Measurements from ENCODE around the gene BBC3. TPM values are rescaled to one million over a fixed set of nuclear protein-coding genes. Genes with fewer than 3 reads are reported as not detected.

The BBC3 gene, protein sequence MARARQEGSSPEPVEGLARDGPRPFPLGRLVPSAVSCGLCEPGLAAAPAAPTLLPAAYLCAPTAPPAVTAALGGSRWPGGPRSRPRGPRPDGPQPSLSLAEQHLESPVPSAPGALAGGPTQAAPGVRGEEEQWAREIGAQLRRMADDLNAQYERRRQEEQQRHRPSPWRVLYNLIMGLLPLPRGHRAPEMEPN
- 14.5 and 18.8 TPM in 2 replicates for total RNA-seq

DNA sequence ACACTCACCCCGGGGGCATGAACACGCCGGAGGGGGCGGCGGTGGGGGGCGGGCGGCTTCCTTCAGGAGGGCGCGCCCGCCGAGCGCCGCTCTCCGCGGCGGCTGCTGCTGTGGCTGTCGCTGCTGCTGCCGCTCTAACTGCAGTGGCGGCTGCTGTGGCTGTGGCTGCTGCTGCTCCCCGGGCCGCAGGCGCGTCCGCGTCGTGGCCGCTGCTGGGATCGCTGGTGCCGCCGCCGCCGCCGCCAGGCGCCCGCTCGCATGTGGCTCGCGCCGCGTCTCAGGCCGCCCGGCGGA is at the start of gene BBC3:
TSS of gene BBC3 (minus strand) at position 279 of the 294 bp plus-strand sequence. CDS start 2,768 bp downstream, outside the sequence.

DNA sequence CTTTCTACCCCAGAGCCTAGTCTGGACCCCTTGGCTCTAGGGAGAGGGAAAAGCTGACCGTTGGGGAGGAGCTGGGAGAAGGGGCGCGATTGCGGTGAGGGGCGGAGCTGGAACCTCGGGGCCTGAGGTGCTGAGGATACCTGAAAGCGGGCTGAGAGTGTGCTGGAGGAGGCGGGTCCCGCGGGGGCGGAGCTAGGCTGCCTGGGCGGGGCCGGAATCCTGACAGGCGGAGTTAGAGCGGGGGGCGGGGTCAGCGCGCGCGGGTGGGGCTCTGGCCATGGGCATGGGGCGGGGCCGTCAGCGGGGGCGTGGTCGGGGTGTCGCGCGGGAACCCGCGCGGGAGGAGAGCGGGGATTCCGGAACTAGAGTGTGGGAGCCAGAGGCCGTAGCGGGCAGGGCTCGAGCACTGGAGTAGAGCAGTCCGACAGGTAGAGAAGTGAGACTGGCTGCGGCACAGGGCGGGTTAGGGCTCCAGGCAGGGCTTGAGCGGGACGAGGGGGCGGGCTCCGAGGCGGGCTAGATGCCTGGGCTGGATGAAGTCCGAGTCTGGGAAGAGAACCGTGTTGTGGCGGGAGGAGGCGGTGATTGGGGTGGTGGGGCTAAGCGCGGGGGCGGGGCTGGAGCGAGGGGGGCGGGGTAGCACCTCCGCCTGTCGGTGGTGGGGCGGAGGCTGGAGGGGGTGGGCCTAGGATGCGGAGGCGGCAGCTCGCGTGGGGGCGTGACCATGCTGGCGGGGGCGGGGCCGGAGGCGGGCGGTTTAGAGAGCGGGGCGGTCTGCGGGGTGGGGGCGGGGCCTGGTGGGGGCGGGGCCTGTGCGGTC is 43.3 kb upstream of the BBC3 start, which contains the start of gene INAFM1:
TSS of gene INAFM1 (plus strand) at position 815 of the 820 bp plus-strand sequence. CDS start 35 bp downstream, outside the sequence.

DNA sequence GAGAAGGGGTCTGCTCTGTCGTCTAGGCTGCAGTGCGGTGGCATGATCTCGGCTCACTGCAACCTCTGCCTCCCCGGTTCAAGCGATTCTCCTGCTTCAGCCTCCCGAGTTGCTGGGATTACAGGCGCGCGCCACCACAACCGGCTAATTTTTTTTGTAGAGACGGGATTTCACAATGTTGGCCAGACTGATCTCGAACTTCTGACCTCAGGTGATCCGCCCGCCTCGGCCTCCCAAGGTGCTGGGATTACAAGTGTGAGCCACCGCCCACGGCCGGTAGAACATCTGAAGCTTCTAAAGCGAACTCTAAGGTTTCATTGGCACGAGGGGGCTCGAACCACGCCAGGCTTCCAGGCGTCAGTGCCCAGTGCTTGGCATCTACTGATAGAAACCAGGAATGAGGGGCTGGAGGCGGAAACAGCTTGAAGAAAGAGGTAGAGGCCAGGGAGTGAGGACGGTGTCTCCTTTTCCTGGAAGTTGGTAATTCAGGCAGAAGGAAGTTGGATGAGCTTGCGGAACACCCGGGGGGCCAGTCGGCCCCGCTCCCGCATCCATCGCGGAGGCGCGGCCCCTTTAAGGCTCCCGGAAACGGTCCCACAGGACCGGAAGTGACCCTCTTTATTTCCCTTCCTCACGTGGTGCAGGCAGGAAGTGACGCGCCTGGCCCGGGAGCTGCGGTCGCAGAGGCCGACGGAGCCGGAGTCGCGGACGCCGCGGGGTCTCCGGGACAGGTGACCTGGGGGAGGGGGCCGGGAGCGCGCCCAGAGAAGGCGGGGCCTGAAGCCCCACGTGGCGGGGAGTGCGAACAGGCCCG is 25.1 kb upstream of the BBC3 start, which contains the start of gene CCDC9:
TSS of gene CCDC9 (plus strand) at position 647 of the 814 bp plus-strand sequence. CDS start 1,876 bp downstream, outside the sequence.

Other genes starting within 250 kb of the BBC3 start
- 0.48 and 1.1 TPM in 2 replicates for gene NPAS1, start 211.4 kb downstream of the BBC3 start, total RNA-seq
- 26.9 and 28.7 TPM in 2 replicates for gene TMEM160, start 182.6 kb downstream of the BBC3 start, total RNA-seq
- gene ZC3H4, start 117.4 kb downstream of the BBC3 start, total RNA-seq: 4.9 and 5.1 TPM in 2 replicates
- 75.7 and 82.9 TPM in 2 replicates for gene SAE1, start 100.4 kb downstream of the BBC3 start, total RNA-seq
- 3.2 and 3.4 TPM in 2 replicates for gene CCDC9, start 25.3 kb upstream of the BBC3 start, total RNA-seq
- gene INAFM1, start 43.7 kb upstream of the BBC3 start, total RNA-seq: 0.43 and 0.48 TPM in 2 replicates
- gene C5AR1, start 78.7 kb upstream of the BBC3 start, total RNA-seq: 0.21 and 0.24 TPM in 2 replicates
- gene C5AR2, start 101.0 kb upstream of the BBC3 start, total RNA-seq: 0.24 TPM in 1 of 2 replicates, not detected in the other
- gene DHX34, start 118.1 kb upstream of the BBC3 start, total RNA-seq: 14.1 and 17.6 TPM in 2 replicates
- gene MEIS3, start 188.3 kb upstream of the BBC3 start, total RNA-seq: 6.2 and 25.8 TPM in 2 replicates
- gene SLC8A2, start 240.7 kb upstream of the BBC3 start, total RNA-seq: under 0.01 TPM in 1 of 2 replicates, not detected in the other

All from tracheal epithelial cell (primary cell).